NB4 (cell line): ENCODE data around the gene FAM177A1.
"Not testable (repeated sequence)": the region's sequence is repeated elsewhere in the genome, so short reads cannot be mapped to it uniquely, and the experiment has no call there.

Experiments
- DNase-seq: peaks from one replicate; pipeline ENCODE4 v3.0.0; 2010; ENCODE audit warnings: low read depth
- H3K4me3 ChIP-seq: one replicate; pipeline ENCODE4 v1.5.1; 2011; ENCODE audit warnings: mild to moderate bottlenecking, low read depth, low read length, moderate library complexity
- MYC ChIP-seq: IDR thresholded peaks from 2 replicates; pipeline ENCODE4 v1.6.1; 2011; ENCODE audit warnings: low read depth, low read length
- POLR2A ChIP-seq: IDR thresholded peaks from 2 replicates; pipeline ENCODE4 v1.6.1; 2011; ENCODE audit warnings: mild to moderate bottlenecking; ENCODE audit not compliant: insufficient read length; ENCODE audit errors: extremely low read depth
- TF ChIP-seq, protein P1 (sequence below): IDR thresholded peaks from 2 replicates; pipeline ENCODE4 v1.6.1; 2011; ENCODE audit warnings: low read depth, low read length
- TF ChIP-seq, protein P2 (sequence below): IDR thresholded peaks from one replicate; pipeline ENCODE4 v1.5.1; 2012; ENCODE audit warnings: low read depth, low read length

The FAM177A1 gene

DNA sequence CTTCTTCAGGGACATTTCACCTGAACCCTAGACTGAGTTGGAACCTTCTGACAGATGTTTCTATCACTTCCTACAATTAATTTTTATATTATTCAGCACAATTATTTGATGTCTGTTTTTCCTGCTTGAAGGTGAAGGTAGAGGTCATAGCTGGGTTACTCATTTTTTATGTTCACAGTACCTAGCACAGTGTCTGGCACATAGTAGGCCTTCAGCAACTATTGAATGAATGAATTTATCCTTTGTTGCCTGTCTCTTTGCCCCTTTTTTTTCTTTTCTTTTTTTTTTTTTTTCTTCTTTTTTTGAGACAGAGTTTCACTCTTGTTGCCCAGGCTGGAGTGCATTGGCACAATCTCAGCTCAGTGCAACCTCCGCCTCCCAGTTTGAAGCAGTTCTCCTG is 29.5 kb upstream of the FAM177A1 start:
- no peak overlapping the region for H3K4me3 ChIP-seq
- no peak for TF ChIP-seq MYC
- TF ChIP-seq, protein P1, sequence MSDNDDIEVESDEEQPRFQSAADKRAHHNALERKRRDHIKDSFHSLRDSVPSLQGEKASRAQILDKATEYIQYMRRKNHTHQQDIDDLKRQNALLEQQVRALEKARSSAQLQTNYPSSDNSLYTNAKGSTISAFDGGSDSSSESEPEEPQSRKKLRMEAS, result no peak
- TF ChIP-seq, protein P2, sequence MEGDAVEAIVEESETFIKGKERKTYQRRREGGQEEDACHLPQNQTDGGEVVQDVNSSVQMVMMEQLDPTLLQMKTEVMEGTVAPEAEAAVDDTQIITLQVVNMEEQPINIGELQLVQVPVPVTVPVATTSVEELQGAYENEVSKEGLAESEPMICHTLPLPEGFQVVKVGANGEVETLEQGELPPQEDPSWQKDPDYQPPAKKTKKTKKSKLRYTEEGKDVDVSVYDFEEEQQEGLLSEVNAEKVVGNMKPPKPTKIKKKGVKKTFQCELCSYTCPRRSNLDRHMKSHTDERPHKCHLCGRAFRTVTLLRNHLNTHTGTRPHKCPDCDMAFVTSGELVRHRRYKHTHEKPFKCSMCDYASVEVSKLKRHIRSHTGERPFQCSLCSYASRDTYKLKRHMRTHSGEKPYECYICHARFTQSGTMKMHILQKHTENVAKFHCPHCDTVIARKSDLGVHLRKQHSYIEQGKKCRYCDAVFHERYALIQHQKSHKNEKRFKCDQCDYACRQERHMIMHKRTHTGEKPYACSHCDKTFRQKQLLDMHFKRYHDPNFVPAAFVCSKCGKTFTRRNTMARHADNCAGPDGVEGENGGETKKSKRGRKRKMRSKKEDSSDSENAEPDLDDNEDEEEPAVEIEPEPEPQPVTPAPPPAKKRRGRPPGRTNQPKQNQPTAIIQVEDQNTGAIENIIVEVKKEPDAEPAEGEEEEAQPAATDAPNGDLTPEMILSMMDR, result no peak
- no peak for TF ChIP-seq POLR2A
- no peak for DNase-seq

DNA sequence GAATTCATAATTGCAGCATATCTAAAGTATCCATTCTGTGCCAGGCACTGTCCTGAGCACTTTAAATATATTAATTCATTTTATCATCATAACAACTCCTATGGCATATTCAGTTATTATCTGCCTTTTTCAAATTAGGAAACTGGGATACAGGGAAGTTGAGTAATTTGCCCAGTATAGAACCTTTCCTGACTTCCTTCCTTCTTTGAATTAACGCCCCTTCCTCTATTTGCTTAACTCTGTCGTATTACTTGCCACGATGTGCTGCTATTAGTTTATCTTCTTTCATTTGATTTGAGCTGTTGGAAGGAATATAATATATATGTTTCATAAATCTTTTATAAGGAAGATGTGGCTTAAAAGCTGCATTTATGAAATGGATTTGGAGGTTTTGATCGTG is 25.4 kb upstream of the FAM177A1 start:
- DNase-seq, result no peak
- no peak overlapping the region for H3K4me3 ChIP-seq
- TF ChIP-seq, protein P1, result no peak
- TF ChIP-seq POLR2A (no peak), MYC (no peak)
- TF ChIP-seq, protein P2, result no peak

DNA sequence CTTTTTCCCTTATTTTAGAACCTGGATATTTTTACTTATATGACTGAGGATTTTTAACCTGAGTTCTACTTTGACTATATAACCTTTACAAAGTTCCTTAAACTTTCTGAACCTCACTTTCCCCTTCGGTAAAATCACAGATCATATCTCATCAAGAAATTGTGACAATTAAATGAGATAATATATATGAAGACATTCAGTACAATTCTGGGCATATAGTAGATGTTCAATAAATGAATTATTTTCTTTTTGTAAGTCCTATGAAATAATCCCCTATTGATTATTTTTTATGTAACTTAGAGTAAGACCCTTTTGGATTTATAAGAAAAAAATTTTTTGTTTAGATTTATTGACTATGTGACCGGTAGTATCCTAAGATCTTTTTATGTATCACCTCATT is 17.6 kb upstream of the FAM177A1 start:
- no peak for TF ChIP-seq MYC
- TF ChIP-seq, protein P1, result no peak
- TF ChIP-seq POLR2A, result no peak
- TF ChIP-seq, protein P2, result no peak
- no peak overlapping the region for H3K4me3 ChIP-seq
- no peak for DNase-seq

DNA sequence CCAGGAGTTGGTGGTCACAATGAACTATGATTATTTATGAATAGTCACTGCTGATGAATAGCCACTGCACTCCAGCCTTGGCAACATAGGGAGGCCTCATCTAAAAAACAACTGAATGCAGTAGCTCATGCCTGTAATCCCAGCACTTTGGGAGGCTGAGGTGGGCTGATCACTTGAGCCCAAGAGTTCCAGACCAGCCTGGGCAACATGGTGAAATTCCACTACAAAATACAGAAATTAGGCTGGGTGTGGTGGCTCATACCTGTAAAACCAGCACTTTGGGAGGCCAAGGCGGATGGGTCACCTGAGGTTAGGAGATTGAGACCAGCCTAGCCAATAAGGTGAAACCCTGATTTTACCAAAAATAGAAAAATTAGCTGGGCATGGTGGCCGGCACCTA is 13.5 kb upstream of the FAM177A1 start:
- no peak for DNase-seq
- H3K4me3 ChIP-seq, result no peak overlapping the region
- TF ChIP-seq, protein P2, result no peak
- TF ChIP-seq POLR2A (no peak), MYC (no peak)
- TF ChIP-seq, protein P1, result no peak

DNA sequence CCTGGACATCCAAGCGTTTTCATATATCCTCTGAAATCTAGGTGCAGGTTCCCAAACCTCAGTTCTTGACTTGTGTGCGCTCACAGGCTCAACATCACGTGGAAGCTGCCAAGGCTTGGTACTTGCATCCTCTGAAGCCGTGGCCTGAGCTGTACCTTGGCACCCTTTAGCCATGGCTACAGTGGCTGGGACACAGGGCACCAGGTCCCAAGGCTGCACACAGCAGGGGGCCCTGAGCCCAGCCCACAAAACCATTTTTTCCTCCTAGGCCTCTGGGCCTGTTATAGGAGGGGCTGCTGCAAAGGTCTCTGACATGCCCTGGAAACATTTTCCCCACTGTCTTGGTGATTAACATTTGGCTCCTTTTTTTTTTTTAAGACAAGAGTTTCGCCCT is 11.6 kb upstream of the FAM177A1 start:
- H3K4me3 ChIP-seq, result no peak overlapping the region

DNA sequence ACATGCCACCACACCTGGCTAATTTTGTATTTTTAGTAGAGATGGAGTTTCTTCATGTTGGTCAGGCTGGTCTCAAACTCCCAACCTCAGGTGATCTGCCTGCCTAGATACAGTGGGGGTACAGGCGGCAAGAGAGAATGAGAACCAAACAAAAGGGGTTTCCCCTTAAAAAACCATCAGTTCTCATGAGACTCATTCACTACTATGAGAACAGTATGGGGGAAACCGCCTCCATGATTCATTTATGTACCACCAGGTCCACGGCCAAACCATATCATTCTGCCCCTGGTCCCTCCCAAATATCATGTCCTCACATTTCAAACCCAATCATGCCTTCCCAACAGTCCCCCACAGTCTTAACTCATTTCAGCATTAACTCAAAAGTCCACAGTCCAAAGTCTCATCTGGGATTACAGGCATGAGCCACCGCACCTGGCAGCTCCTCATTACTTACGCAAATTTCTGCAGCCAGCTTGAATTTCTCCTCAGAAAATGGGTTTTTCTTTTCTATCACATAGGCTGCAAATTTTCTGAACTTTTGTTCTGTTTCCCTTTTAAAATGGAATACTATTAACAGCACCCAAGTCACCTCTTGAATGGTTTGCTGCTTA is 11.0 kb upstream of the FAM177A1 start:
- not testable (repeated sequence) for H3K4me3 ChIP-seq, DNase-seq

More for the DNA sequence above, 11.6 kb upstream of the FAM177A1 start:
- DNase-seq, result no peak
- TF ChIP-seq POLR2A (no peak), MYC (no peak)
- TF ChIP-seq, protein P2, result no peak
- TF ChIP-seq, protein P1, result no peak

DNA sequence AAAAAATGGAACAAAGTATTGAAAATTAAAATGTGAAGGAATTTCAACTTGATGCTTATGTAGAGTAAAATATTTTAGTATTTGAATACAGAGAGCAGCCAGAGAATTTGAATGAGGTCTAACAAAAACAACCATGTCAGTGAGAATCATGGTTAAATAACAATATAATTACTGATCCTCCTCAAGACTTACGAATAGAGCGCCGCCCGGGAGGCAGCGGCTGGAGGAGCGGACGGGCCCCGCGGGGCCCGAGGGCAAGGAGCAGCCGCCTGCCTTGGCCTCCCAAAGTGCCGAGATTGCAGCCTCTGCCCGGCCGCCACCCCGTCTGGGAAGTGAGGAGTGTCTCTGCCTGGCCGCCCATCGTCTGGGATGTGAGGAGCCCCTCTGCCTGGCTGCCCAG is 7.8 kb upstream of the FAM177A1 start:
- not testable (repeated sequence) for H3K4me3 ChIP-seq, DNase-seq
